NB4 (cell line): ENCODE results near the gene OSR1.

Experiments
- POLR2A ChIP-seq: IDR thresholded peaks from 2 replicates; pipeline ENCODE4 v1.6.1; 2011; ENCODE audit warnings: mild to moderate bottlenecking; ENCODE audit not compliant: insufficient read length; ENCODE audit errors: extremely low read depth
- TF ChIP-seq, protein P1 (sequence below): IDR thresholded peaks from one replicate; pipeline ENCODE4 v1.5.1; 2012; ENCODE audit warnings: low read depth, low read length

DNA sequence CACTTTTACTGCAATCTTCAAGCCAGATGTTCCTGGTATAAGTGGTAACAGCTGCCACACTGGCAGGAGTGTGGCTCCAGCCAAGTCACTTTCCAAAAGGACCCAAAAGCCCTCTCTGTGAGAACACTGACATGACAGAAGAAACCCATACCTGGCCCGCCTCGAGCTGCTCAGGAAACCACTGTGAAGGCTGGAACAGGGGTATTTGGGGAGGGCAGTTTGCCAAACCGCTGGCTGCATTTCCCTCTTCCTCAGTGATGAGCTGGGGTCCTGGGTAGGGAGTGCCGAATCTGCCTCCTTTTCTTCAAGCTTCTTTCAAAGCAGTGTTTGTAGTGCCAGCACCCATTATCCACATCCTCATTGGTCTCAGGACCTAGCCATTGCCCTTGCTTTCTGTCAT, 10.3 kb upstream of the OSR1 start:
- no peak for TF ChIP-seq POLR2A
- TF ChIP-seq, protein P1, sequence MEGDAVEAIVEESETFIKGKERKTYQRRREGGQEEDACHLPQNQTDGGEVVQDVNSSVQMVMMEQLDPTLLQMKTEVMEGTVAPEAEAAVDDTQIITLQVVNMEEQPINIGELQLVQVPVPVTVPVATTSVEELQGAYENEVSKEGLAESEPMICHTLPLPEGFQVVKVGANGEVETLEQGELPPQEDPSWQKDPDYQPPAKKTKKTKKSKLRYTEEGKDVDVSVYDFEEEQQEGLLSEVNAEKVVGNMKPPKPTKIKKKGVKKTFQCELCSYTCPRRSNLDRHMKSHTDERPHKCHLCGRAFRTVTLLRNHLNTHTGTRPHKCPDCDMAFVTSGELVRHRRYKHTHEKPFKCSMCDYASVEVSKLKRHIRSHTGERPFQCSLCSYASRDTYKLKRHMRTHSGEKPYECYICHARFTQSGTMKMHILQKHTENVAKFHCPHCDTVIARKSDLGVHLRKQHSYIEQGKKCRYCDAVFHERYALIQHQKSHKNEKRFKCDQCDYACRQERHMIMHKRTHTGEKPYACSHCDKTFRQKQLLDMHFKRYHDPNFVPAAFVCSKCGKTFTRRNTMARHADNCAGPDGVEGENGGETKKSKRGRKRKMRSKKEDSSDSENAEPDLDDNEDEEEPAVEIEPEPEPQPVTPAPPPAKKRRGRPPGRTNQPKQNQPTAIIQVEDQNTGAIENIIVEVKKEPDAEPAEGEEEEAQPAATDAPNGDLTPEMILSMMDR = no peak
